ENCODE data around the gene COL4A2.

COL4A2 gene

GRCh38 chr13:110423689-110424302 lies 116.7 kb downstream of the COL4A2 start:
- no peak for DNase-seq

- DNase-seq: no peak
Measured at GRCh38 chr13:110424569-110425443, 117.7 kb downstream of the COL4A2 start.

GRCh38 chr13:110425444-110425780 lies 118.3 kb downstream of the COL4A2 start:
- no peak for DNase-seq

- no peak for DNase-seq
Measured at GRCh38 chr13:110426735-110427134, 119.7 kb downstream of the COL4A2 start.

DNA sequence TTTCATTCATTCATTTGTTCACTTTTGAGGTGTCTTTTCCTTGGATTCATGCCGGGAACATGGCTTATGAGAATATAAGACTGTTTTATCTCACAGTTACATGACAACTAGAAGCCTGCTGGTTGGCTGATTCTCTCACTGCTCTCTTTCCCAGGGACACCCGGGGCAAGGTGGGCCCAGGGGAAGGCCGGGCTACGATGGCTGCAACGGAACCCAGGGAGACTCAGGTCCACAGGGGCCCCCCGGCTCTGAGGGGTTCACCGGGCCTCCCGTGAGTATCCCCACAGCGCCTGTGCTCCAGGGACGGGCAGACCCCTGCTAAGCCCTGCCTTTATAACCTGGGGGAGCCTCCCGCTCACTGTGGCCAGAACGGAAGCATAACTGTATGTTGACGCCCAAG lies 121.2 kb downstream of the COL4A2 start:
- DNase-seq: no peak

DNA sequence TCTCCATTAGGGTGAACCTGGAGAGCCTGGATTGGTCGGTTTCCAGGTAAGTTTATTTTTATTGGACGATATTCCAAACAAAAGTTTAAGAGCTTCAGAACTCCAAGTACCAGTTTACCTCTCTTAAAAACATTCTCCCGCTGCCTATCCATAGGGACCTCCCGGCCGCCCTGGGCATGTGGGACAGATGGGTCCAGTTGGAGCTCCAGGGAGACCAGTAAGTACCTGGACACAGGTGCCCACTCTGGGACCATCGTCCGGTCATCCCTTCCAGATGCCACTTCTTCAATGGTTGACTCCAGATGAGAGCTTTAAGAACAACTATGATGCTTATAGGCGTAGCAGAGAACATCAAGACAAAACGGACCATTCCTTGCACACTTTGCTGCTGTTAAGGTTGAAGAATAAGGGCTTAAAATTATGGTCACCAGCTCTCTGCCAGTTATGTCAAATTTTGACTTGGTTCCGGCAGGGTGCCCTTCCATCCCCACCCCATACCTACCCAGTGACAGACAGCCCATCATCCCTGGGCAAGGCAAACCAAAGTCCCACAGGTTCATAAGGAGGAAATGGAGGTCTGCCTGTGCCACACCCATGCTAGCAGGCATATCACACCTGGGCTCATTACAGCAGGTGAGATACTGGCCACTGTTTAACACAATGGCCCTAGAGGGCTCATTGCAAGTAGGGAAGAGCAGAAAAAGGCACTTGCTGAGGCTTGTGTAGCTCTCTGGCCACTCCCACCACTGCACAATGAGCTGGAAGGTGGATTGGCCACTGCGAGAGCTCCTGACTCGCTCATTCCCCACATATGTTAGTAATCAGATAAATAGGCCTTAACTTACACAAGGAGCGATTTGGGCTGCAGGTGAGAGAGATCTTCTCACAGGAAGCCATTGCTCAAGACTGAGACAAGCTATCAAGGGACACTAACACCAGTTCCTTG lies 123.6 kb downstream of the COL4A2 start:
- DNase-seq: no peak

DNA sequence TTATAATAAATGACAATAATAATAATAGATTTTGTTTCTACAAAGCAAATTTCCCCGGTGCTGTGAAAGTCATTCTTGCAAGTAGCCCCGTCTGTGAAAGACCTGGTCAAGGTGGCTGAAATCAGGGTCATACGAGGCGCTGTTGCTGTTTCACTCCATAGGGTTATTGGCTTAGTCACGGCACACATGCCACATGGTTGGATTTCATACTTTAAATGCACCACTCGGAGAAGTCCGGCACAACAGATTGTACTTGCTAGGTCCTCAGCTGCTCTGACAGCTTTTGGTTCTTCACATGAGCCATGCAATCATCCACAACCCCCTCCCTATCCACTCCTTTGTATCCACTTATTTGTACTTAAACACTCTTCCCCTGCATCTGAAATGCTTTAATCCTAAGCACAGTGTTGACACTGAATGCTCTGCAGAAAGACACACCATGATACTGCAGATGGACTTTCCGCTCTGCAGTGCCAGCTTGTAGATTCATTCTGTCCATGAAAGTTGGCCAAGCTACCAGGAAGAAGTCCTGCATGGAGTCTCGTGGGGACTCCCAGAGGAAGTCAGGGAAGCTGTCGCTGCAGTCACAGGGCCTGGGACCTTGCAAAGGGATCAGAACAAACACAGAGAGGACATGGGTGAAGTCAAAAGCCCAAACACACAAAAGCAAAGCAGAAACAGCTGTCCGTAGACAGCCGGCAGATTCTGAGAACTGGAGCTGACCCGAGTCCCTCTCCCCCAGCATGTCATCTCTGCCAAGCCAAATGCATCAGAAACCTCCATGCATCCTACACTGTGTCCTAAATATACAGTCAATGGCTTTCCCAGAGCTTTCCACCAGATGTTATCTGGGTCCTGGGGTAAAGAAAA lies 124.6 kb downstream of the COL4A2 start:
- DNase-seq: no peak

DNA sequence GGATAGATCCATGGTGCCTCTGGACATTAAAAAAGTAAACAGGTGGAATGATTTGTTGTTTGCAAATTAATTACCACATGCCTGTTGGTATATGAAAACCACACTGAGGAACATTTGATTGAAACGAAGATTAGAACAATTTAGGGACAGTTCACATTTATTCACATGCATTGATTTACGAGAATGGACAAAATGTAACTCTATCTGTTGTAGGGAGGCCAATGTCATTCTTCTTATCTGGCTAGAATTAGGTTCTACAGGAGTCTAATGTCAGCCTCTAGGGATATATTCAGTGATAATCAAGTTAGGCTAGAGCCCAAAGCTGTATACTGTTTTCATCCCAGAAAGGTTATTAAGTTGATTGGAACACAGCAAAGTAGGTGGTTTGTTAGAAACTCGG lies 125.4 kb downstream of the COL4A2 start:
- DNase-seq: no peak

DNA sequence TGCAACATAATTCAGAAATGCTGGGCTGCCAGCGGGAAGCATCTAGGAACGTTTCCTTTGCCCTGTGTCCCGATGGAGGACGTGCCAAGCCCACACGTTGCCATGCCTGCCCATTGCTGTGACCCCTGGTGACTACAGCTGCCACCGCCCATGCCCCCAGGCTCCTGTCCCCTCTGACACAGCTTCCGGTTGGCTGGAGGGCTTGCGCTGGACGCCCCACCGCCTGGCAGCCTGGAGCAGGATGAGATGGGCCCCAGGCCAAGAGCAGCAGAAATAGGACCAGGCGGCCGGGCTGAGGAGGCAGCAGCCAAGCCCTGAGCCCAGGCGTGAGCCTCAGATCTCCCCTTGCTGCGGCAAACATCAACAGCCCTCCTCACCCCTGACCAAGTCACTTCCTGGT lies 125.9 kb downstream of the COL4A2 start:
- DNase-seq: no peak

- DNase-seq: no peak
Measured at GRCh38 chr13:110434629-110435028, 127.5 kb downstream of the COL4A2 start.

- no peak for DNase-seq
Measured at GRCh38 chr13:110435331-110435730, 128.2 kb downstream of the COL4A2 start.

- no peak for DNase-seq
Measured at GRCh38 chr13:110436276-110436675, 129.2 kb downstream of the COL4A2 start.

- DNase-seq: no peak
Measured at GRCh38 chr13:110436786-110437370, 129.8 kb downstream of the COL4A2 start.

DNA sequence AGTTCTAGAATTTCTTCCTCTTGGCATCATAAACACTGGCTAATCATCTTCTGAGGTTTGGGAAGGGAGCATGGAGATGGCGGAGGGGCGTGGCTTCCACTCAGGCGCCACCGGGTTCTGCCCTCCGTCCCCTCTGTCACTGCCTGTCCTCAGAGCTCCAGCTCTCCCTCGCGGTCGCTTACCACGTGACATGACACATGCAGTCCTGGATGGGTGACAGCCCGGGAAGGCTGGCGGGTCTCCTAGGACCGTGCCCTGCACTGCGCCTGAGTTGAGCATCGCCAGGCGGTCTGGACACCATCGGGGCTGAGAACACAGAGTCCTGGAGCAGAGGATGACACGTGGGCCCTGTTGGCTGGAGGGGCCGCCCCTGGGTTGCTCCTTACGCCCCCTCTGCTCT lies 131.1 kb downstream of the COL4A2 start:
- no peak for DNase-seq

DNA sequence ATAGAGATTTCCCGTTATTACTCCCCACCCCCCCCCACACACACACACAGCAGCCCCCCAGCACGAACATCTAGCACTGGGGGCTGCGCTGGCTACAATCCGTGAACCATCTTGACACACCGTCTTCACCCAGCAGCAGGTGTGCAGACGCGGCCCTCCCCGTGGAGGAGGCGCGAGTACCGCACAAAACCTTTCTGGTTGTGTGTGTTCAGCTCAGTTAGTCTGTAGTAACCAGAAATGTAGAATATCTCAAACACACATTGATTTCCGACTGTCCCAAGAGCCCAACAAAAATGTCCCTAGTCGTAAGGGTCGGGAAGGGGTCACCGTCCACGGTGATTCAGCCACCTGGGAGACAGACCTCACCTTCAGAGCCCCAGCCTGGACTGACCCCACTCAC lies 131.7 kb downstream of the COL4A2 start:
- no peak for DNase-seq

GRCh38 chr13:110440946-110441731 lies 134.1 kb downstream of the COL4A2 start:
- no peak for DNase-seq

- no peak for DNase-seq
Measured at GRCh38 chr13:110442930-110443621, 136.0 kb downstream of the COL4A2 start.

DNA sequence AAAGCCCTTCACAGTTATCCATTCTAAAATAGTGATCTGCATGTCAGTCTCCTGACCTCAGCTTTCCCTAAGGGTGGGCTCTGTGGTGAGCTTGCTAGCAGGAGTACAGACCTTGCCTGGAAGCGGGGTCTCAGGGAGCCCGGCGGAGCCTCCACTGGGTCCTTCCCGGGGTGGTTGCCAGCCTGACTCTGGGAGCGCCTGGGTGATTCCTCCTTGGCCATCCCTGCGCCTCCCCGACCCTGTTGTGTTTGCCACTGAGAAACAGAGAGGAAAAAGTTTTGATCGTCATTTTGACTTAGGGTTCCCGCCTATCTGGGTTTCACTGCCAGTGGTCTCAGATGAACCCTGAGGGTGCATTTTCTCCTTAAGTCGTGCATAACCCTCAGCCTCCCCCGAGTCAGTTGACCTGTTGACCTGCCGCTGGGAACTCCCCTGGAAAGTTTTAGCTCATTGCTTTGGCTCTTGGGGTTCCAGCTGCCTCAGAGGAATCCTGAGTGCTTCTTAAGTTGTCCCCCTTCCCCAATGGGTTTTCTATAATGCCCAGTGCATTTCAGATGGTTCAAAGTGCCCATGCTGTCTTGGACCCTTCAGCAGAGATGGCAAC lies 136.6 kb downstream of the COL4A2 start:
- DNase-seq: no peak

DNA sequence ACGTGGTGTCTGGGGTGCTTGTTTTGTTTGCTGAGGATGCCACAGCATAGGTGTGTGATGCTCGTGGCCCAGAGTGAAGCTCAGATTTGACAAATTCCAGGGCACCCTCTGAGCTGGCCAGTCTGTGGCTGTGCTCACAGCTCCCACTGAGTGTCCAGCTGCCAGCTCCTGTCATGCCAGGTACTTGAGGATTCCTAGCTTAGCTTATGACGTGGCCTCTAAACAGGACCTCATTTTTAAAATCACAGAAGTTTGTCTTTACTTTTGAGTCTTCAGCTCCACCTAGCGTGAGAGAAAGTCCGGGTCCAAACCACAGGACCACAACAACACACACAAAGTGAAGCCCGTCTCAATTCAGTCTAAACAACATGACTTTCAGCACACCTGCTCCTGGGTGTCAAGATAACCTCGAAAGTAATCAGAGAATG lies 137.2 kb downstream of the COL4A2 start:
- no peak for DNase-seq

GRCh38 chr13:110445183-110445582 lies 138.1 kb downstream of the COL4A2 start:
- no peak for DNase-seq

Measured in activated CD4-positive, alpha-beta T cell treated with anti-CD3 and anti-CD28 coated beads for 4 hours (primary cell).